HG02973 (cell line): ENCODE measurements around the gene NTSR2.

Experiments used
- ATAC-seq: cut with Tn5 transposase; IDR thresholded peaks from one replicate; pipeline ENCODE4 v1.9.1; 2021; ENCODE audit warnings: moderate library complexity; ENCODE audit not compliant: unreplicated experiment

The NTSR2 gene

GRCh38 chr2:11669454-11670291 is at the start of gene NTSR2:
Gene NTSR2, minus strand, starts transcription at chr2:11670195. Its CDS starts 66 bp downstream, at chr2:11670129.
- no peak for ATAC-seq

GRCh38 chr2:11719230-11719977 is 49.4 kb upstream of the NTSR2 start:
- no peak for ATAC-seq

GRCh38 chr2:11718606-11719005 is 48.6 kb upstream of the NTSR2 start:
- ATAC-seq = no peak

GRCh38 chr2:11717623-11718022 is 47.6 kb upstream of the NTSR2 start:
- ATAC-seq = no peak

- no peak for ATAC-seq
Observed at GRCh38 chr2:11716689-11717321, 46.8 kb upstream of the NTSR2 start.

- ATAC-seq = no peak
Observed at GRCh38 chr2:11715987-11716652, 46.1 kb upstream of the NTSR2 start.

GRCh38 chr2:11713815-11714214 is 43.8 kb upstream of the NTSR2 start:
- ATAC-seq = no peak

GRCh38 chr2:11712866-11713265 is 42.9 kb upstream of the NTSR2 start:
- ATAC-seq = no peak

- no peak for ATAC-seq
Observed at GRCh38 chr2:11711751-11712150, 41.8 kb upstream of the NTSR2 start.

- ATAC-seq = no peak
Observed at GRCh38 chr2:11711354-11711716, 41.3 kb upstream of the NTSR2 start.

- no peak for ATAC-seq
Observed at GRCh38 chr2:11710632-11711353, 40.8 kb upstream of the NTSR2 start.

GRCh38 chr2:11710210-11710609 is 40.2 kb upstream of the NTSR2 start:
- no peak for ATAC-seq

- ATAC-seq = no peak
Observed at GRCh38 chr2:11709293-11709692, 39.3 kb upstream of the NTSR2 start.

- no peak for ATAC-seq
Observed at GRCh38 chr2:11708106-11708505, 38.1 kb upstream of the NTSR2 start.

GRCh38 chr2:11705711-11706110 is 35.7 kb upstream of the NTSR2 start:
- ATAC-seq = no peak

- no peak for ATAC-seq
Observed at GRCh38 chr2:11705063-11705462, 35.1 kb upstream of the NTSR2 start.

GRCh38 chr2:11703700-11704099 is 33.7 kb upstream of the NTSR2 start:
- no peak for ATAC-seq

GRCh38 chr2:11702946-11703345 is 33.0 kb upstream of the NTSR2 start:
- no peak for ATAC-seq

- no peak for ATAC-seq
Observed at GRCh38 chr2:11701751-11702301, 31.8 kb upstream of the NTSR2 start.

- no peak for ATAC-seq
Observed at GRCh38 chr2:11701206-11701605, 31.2 kb upstream of the NTSR2 start.
